OCI-LY7 (cell line): ENCODE data around the gene CERS1.

Experiments used
- EZH2phosphoT487 ChIP-seq: fragments of 200-600 bp; sonication (generic); IDR thresholded peaks from 2 replicates; pipeline ENCODE4 v1.6.1; 2018; ENCODE audit warnings: low read depth, borderline replicate concordance, mild to moderate bottlenecking, mixed run types, antibody characterized with exemption, low read length, moderate library complexity, mixed read lengths
- TF ChIP-seq, protein P1 (sequence below): fragments of 200-600 bp; sonication (generic); conservative IDR thresholded peaks from 2 replicates; pipeline ENCODE4 v1.5.1; 2014; ENCODE audit warnings: mild to moderate bottlenecking, antibody characterized with exemption, low read length, moderate library complexity, mixed read lengths

GRCh38 chr19:18849838-18850400 lies 46.0 kb downstream of the CERS1 start:
- TF ChIP-seq, protein P1, sequence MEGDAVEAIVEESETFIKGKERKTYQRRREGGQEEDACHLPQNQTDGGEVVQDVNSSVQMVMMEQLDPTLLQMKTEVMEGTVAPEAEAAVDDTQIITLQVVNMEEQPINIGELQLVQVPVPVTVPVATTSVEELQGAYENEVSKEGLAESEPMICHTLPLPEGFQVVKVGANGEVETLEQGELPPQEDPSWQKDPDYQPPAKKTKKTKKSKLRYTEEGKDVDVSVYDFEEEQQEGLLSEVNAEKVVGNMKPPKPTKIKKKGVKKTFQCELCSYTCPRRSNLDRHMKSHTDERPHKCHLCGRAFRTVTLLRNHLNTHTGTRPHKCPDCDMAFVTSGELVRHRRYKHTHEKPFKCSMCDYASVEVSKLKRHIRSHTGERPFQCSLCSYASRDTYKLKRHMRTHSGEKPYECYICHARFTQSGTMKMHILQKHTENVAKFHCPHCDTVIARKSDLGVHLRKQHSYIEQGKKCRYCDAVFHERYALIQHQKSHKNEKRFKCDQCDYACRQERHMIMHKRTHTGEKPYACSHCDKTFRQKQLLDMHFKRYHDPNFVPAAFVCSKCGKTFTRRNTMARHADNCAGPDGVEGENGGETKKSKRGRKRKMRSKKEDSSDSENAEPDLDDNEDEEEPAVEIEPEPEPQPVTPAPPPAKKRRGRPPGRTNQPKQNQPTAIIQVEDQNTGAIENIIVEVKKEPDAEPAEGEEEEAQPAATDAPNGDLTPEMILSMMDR: no peak
- no peak for TF ChIP-seq EZH2phosphoT487
